NK-92 (cell line): ENCODE data around the gene ZNF417.
"Not testable (repeated sequence)": the region's sequence is repeated elsewhere in the genome, so short reads cannot be mapped to it uniquely, and the experiment has no call there.

ENCODE experiments used
- DNase-seq: peaks from one replicate; lab custom pipeline; 2025; ENCODE audit not compliant: unreplicated experiment; lab: John Stamatoyannopoulos, UW

Gene ZNF417

DNA sequence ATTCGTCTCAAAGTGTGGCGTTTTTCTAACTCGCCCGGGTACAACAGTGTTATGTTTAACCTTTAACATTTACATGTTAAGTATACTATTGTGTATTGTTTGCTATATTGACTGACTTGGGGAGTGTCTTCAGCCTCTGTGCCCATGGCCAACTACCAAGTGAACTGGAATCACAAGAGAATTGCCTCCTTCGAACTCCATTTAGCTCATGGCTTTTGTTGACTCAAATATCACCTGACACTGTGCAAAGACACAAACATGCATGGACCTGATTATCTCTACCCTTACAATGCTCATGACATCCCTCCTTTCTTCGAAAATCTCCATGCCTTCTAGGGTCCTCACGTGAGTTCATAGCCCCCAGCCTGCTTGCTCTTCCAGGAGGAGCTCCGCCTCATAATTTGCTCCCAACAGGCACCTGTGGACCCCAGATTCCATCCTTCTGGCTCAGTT is 28.3 kb downstream of the ZNF417 start:
- no peak for DNase-seq

DNA sequence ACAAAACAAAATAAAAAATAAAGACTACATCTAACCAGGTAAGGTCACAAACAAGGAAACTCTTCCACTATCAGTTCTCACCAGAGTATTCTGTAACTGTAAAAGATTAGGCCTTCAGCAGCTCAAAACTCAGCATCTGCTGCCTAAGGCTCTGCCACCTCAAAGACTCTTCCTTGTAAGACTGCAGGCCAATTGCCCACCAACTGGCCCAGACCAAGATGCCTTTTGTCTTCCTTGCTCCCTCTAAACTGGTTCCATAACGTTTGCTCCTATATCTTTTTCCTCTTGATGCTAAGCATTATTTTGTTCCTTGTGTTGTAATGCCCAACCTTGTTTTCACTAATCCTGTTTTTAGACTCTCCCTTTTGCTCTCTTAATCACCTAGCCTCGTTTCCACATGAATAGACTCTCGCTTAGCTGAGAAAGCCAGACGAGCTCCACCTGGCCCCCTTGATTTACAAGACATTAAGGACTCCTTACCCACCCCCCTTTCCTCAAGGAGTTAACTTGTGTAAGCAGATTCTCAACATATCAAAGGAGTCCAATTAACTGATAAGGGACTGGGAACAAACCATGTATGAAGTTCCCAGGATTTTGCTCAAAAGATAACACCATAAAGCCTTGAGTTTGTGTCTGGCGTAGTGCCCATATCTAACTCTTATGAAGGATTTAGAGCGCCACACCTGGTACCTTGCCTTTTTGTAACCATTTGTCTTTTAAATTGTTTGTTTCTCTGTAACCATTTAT is 29.0 kb downstream of the ZNF417 start:
- DNase-seq = no peak

DNA sequence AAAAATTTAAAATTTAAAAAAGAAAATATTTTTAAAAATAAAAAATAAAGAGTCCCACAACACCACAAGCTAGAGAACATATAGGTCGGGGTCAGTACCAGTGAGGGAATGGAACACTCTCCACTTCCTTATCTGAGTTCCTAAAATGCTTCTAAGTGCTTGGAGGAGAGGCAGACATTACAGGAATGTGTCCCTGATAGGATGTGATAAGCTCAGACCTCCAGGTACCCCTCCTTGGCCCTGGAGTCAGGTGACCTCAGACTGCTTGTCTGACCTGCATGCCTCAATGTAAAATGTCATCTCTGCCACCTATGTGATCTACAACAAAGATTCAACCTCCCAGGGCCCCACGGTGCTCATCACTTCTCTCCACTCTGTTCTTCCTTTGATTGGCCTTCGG is 30.3 kb downstream of the ZNF417 start:
- DNase-seq = no peak

DNA sequence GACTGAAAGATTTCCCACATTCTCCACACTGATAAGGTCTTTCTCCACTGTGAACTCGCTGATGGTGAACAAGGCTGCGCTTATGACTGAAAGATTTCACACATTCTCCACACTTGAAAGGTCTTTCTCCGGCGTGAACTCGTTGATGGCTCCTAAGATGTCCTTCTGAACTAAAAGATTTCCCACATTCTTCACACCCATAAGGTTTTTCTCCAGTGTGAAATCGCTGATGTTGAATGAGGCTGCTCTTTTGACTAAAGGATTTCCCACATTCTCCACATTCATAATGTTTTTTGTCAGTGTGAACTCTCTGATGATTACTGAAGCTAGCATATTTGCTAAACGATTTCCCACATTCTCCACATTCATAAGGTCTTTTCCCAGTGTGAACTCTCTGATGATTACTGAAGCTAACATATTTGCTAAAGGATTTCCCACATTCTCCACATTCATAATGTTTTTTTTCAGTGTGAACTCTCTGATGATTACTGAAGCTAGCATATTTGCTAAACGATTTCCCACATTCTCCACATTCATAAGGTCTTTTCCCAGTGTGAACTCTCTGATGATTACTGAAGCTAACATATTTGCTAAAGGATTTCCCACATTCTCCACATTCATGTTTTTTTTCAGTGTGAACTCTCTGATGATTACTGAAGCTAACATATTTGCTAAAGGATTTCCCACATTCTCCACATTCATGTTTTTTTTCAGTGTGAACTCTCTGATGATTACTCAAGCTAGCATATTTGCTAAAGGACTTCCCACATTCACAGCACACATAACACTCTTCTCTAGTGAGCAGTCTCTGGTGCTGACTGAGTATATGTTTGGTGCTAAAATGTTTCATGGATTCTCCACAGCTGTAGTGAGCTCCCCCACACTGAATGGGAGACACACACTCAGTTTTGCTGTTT is 42.3 kb downstream of the ZNF417 start:
- DNase-seq = not testable (repeated sequence)

DNA sequence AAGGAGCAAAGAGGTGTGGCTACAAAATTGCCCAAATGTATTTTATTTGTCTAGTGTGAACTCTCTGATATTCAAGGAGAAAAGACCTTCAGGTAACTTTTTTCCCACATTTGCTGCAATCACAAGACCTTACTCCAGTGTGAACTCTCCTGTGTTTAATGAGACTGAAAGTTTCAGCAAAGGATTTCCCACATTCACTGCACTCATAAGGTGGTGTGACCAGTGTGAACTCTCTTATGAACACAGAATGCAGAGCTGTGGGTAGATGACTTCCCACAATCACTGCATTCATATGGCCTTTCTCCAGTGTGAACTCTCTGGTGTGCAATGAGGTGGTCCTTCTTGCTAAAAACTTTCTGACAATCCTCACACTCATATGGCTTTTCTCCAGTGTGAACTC is 43.9 kb downstream of the ZNF417 start:
- DNase-seq = no peak

DNA sequence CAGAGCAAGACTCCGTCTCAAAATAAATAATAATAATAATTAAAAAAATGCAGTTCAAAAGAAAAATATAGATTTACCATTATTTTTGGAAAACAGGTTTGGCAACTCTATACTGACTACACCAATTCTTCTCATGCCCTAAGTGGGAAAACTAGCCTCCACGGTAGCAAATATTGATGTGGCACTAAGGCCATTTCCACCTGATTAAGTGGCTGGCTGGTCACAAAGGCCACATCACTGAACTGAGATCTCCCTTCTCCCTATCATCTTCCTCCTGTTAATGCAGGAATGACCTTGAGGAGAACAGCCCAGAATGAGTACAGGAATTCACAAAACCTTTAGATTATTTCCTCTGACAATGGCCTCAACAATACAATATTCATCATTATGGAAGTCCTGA is 46.2 kb downstream of the ZNF417 start:
- DNase-seq = no peak

DNA sequence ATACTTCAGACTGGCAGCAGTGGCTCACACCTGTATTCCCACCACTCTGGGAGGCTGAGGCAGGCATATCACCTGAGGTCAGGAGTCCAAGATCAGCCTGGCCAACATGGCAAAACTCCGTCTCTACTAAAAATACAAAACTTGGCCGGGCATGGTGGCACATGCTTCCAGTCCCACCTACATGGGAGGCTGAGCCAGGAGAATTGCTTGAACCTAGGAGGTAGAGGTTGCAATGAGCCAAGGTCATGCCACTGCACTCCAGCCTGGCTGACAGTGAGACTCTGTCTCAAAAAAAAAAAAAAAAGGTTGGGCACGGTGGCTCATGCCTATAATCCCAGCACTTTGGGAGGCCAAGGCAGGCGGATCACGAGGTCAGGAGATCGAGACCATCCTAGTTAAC is 46.7 kb downstream of the ZNF417 start:
- DNase-seq = not testable (repeated sequence)

DNA sequence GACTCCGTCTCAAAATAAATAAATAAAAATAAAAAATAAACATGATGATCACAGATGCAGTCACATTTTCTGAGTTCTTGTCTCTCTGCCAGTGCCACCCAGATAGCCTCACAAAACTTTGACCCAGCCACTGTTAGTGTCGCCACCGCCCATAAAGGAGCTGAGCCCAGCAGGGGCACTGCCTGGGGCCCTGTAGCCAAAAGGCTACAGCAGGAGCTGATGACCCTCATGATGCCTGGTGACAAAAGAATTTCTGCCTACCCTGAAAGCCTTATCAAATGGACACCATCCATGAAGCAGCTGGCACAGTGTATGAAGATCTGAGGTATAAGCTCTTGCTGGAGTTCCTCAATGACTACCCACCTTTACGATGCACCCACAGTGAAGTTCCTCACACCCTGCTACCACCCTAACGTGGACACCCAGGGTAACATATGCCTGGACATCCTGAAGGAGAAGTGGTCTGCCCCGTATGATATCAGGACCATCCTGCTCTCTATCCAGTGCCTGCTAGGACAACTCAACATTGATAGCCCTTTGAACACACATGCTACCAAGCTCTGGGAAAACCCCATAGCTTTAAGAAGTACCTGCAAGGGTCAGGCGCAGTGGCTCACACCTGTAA is 48.4 kb downstream of the ZNF417 start:
- no peak for DNase-seq
